Measurements from ENCODE around the gene UNC5C.

UNC5C gene

DNA sequence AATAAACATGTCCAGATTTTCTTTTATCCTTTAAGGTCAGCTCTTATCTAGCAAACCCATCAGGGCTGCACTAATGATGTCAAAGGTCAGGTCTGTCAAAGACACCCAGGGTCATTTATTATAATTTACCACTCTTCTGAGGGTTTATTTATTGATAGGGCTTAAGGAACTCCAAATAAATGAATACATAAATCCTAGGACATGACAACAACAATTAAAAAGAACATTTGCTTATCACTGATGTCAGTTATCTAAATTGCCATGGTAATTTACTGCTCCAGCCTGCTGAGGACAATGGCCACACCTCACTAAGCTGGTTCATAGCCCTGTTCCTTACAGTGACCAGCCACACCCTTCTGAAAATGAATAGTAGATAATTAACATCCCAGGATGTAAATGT is 317.1 kb downstream of the UNC5C start:
- Histone ChIP-seq H3K9me3 (no peaks in the 10 kb centered on the region), H3K36me3 (no peaks in the 10 kb centered on the region), H3K4me3 (no peak overlapping the region), H3K27ac (no peak overlapping the region), H3K27me3 (no peaks in the 10 kb centered on the region), H3K4me1 (no peaks in the 10 kb centered on the region)
- intact Hi-C loops (cut with DNase I; ENCODE audit: low total_unique reads) = no loop called here
- DNase-seq = no peak
- TF ChIP-seq, protein P1, sequence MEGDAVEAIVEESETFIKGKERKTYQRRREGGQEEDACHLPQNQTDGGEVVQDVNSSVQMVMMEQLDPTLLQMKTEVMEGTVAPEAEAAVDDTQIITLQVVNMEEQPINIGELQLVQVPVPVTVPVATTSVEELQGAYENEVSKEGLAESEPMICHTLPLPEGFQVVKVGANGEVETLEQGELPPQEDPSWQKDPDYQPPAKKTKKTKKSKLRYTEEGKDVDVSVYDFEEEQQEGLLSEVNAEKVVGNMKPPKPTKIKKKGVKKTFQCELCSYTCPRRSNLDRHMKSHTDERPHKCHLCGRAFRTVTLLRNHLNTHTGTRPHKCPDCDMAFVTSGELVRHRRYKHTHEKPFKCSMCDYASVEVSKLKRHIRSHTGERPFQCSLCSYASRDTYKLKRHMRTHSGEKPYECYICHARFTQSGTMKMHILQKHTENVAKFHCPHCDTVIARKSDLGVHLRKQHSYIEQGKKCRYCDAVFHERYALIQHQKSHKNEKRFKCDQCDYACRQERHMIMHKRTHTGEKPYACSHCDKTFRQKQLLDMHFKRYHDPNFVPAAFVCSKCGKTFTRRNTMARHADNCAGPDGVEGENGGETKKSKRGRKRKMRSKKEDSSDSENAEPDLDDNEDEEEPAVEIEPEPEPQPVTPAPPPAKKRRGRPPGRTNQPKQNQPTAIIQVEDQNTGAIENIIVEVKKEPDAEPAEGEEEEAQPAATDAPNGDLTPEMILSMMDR (IDR thresholded peaks at IDR 0.05) = no peak

DNA sequence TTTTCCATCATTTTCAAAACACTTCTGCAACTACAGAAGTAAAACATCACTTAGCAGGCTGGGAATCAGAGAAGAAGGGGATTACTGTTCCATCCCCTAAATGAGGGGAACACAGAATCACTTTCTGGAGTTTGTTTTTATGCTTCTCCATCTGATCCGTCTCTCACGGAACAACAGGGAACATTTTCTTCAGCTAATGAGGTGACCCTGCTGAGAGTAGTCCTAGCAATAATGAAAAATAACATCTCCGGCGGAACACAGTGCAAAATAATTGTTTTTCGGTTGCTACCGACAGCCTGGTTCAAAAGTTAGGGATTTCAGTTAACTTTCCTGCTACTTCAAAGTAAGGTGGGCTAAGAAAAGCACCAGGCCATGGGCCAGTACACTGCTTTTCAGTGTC is 322.9 kb downstream of the UNC5C start:
- intact Hi-C loops (cut with DNase I; ENCODE audit: low total_unique reads) = no loop called here
- Histone ChIP-seq H3K27ac (no peak overlapping the region), H3K4me3 (no peak overlapping the region), H3K4me1 (no peaks in the 10 kb centered on the region), H3K9me3 (no peaks in the 10 kb centered on the region), H3K36me3 (no peaks in the 10 kb centered on the region), H3K27me3 (no peaks in the 10 kb centered on the region)
- TF ChIP-seq, protein P1 (IDR thresholded peaks at IDR 0.05) = no peak
- DNase-seq = no peak

DNA sequence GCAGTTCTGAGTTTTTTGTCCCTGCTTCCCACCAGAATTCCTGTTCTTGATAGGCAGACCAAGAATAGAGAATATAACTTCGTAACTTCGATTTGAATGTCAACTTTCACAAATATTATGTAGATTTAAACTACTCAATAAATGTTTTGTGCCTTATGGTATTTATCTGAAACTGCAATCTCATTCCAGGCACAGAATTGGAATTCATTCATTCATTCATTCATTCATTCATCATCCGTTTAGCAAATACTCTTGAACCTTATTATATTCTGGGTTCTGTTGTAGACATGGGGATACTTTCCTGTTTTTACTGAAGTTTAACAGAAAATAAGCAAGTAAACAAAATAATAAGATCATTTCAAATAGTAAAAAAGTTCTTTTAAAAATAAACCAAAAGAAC is 324.4 kb downstream of the UNC5C start:
- TF ChIP-seq, protein P1 (IDR thresholded peaks at IDR 0.05) = no peak
- Histone ChIP-seq H3K4me3 (no peak overlapping the region), H3K4me1 (peaks cover 0 to 3% (median 0%) of the 10 kb centered on the region in 4 donors)

DNA sequence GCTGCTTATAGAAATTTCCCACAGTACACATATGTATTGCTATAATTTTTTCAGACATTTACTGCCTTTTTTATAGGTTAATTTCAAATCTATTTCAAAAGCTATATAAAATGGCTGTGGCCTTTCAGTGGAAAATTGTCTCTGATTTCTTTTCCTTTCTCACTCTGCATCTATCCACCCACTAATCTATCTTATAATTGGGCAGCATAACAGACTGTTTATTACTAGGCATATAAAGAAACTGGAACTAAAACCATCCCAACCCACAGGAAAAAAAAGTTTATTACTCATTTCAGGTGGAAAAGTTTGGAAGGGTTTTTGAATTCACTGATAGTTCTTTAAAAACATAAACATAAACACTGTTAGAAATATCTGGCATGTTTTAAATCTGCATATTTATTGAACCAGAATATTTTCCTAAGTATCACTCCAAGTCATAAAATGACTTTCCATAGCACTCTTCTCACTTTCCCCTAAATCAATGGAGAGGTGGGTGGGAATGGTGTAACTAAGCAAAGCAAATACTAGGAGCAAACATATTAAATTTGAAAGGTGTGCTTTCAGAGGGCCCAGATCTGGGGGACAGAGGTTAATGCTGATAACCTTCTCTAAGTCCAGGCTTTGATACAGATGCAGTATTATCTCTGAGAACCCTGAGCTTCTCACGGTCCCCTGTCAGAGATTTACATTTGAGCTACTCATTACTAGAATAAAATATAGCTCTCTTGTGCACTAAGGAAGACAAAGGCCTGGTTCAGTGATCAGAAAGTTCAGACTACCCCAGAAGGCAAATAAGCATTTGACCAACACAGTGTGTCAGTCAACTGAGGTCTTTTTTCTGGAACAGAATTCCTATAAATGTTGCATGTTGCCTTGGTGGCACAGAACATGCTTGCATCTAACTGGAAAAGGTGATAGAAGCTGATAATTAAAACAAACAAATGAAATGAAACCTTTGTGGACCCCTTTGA is 328.3 kb downstream of the UNC5C start:
- Histone ChIP-seq H3K4me1 (peaks cover 0 to 3% (median 0%) of the 10 kb centered on the region in 4 donors), H3K4me3 (no peak overlapping the region), H3K27ac (no peak overlapping the region), H3K36me3 (peaks cover 0 to 20% (median 9%) of the 10 kb centered on the region in 3 donors), H3K27me3 (no peaks in the 10 kb centered on the region), H3K9me3 (no peaks in the 10 kb centered on the region)
- intact Hi-C loops (cut with DNase I; ENCODE audit: low total_unique reads) = no loop called here
- TF ChIP-seq, protein P1 (IDR thresholded peaks at IDR 0.05) = no peak
- no peak for DNase-seq

More for the DNA sequence above, 324.4 kb downstream of the UNC5C start:
- Histone ChIP-seq H3K27ac (no peak overlapping the region), H3K27me3 (no peaks in the 10 kb centered on the region), H3K36me3 (no peaks in the 10 kb centered on the region), H3K9me3 (no peaks in the 10 kb centered on the region)
- DNase-seq = no peak
- intact Hi-C loops (cut with DNase I; ENCODE audit: low total_unique reads) = no loop called here

DNA sequence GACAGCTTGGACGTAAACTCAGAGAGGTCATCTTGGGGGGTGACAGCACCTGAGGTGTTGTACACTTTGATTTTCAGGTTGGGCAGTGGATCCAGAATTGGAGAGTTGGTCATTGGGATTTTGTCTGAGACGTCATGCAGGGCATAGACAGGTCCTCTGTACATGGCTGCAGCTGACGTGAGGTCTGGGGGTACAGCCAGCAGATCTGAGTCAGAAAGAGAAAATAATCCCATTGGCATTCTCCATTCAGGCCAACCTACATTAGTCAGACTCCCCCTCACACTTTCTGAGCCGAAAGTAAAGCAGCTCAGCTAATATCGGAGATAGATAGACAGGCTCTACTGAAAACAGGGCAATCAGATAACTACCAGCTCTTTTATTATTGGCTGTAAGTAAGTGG is 329.7 kb downstream of the UNC5C start:
- no peak overlapping the region for H3K4me3 ChIP-seq
- intact Hi-C loops (cut with DNase I; ENCODE audit: low total_unique reads) = no loop called here
- TF ChIP-seq, protein P1 (IDR thresholded peaks at IDR 0.05) = no peak

More for the DNA sequence above, 329.7 kb downstream of the UNC5C start:
- Histone ChIP-seq H3K4me1 (peaks cover 0 to 3% (median 0%) of the 10 kb centered on the region in 4 donors), H3K27ac (no peak overlapping the region), H3K9me3 (no peaks in the 10 kb centered on the region), H3K27me3 (no peaks in the 10 kb centered on the region), H3K36me3 (peaks cover 0 to 23% (median 9%) of the 10 kb centered on the region in 3 donors)
- no peak for DNase-seq
